Spleen (tissue), 11 donors: Measurements from ENCODE around the gene VSTM2L. TPM values are rescaled to one million over a fixed set of nuclear protein-coding genes. Genes with fewer than 3 reads are reported as not detected.

ENCODE experiments used
- DNase-seq: peaks from one replicate; pipeline ENCODE4 v3.0.0-alpha.2; 2020
- H3K27ac ChIP-seq, 8 donors: fragments of 200-600 bp; sonication (generic) in 7 of 8; 1 replicate in 4 of 8; 2 replicates in 4 of 8; pipeline versions ENCODE4 v1.5.0 to v1.8.0; 2016 to 2021; ENCODE audit warnings: inconsistent platforms in 4 of 8, mild to moderate bottlenecking in 4 of 8, moderate library complexity in 1 of 8
- H3K27me3 ChIP-seq, 7 donors: fragments of 200-600 bp; sonication (generic) in 6 of 7; replicated peaks in 1 of 7; 1 replicate in 4 of 7; 2 replicates in 3 of 7; pipeline versions ENCODE4 v1.5.0 to v1.8.0; 2016 to 2021; ENCODE audit warnings: inconsistent platforms in 3 of 7, mild to moderate bottlenecking in 1 of 7
- H3K36me3 ChIP-seq, 6 donors: fragments of 200-600 bp; sonication (generic) in 5 of 6; 1 replicate in 4 of 6; 2 replicates in 2 of 6; pipeline versions ENCODE4 v1.5.0 to v1.8.0; 2016 to 2021; ENCODE audit warnings: inconsistent platforms in 2 of 6
- H3K4me1 ChIP-seq, 6 donors: fragments of 200-600 bp; sonication (generic) in 5 of 6; 1 replicate in 3 of 6; 2 replicates in 3 of 6; pipeline versions ENCODE4 v1.5.0 to v1.8.0; 2016 to 2021; ENCODE audit warnings: inconsistent platforms in 3 of 6
- H3K4me3 ChIP-seq, 8 donors: fragments of 200-600 bp; sonication (generic) in 7 of 8; 1 replicate in 4 of 8; 2 replicates in 4 of 8; pipeline versions ENCODE4 v1.5.0 to v1.8.0; 2016 to 2021; ENCODE audit warnings: inconsistent platforms in 4 of 8, mild to moderate bottlenecking in 4 of 8, moderate library complexity in 2 of 8
- H3K9me3 ChIP-seq, 8 donors: fragments of 200-600 bp; sonication (generic) in 7 of 8; 1 replicate in 4 of 8; 2 replicates in 4 of 8; pipeline versions ENCODE4 v1.5.0 to v1.8.0; 2016 to 2021; ENCODE audit warnings: inconsistent platforms in 4 of 8
- POLR2A ChIP-seq, 3 donors: fragments of 450-650 bp; IDR thresholded peaks; one replicate each; pipeline ENCODE4 v1.5.1; 2017; ENCODE audit warnings: antibody characterized with exemption in 3 of 3, mild to moderate bottlenecking in 1 of 3
- POLR2AphosphoS5 ChIP-seq, 3 donors: sonication (generic); formaldehyde crosslinking; IDR thresholded peaks; one replicate each; pipeline ENCODE4 v1.5.1; 2017; ENCODE audit warnings: antibody characterized with exemption in 3 of 3
- WGBS, 5 donors: extraction: QIAGEN DNeasy Blood & Tissue Kit in 3 of 5; methylation state at CpG; one replicate each; pipeline versions ENCODE4 v1.1.5 to v1.1.7; 2013 to 2018; 5-methylcytosine and 5-hydroxymethylcytosine counted together
- intact Hi-C: fragments of 100-400 bp; cut with DNase I; formaldehyde crosslinking; loops from one replicate; pipeline ENCODE4 v1.15.0; 2023; ENCODE audit warnings: low total_unique reads
- polyA plus RNA-seq, 3 donors: library from polyadenylated mRNA; stranded (reverse); fragments of 200-250 nt; gene quantifications; one replicate each; pipeline ENCODE4 v1.2.1, GENCODE V29; 2013
- total RNA-seq, 7 donors: library from RNA; depleted of rRNA in 3 of 7; stranded (reverse); fragments of >200 nt in 3 of 7; fragmentation: NEBNext Ultra II Directional in 4 of 7; extraction: Animal tissue kit (Norgen Biotek cat#: 25700) in 4 of 7; gene quantifications; one replicate each; pipeline versions ENCODE4 v1.1.0 to v1.2.1, GENCODE V29; 2016 to 2021
- TF ChIP-seq, protein P1 (sequence below), 11 experiments: fragments of 200-600 bp in 7 of 11; fragments of 450-650 bp in 4 of 11; sonication (generic) in 4 of 11; IDR thresholded peaks in 8 of 11; conservative IDR thresholded peaks in 3 of 11; 1 replicate in 7 of 11; 2 replicates in 4 of 11; pipeline versions ENCODE4 v1.4.0 to v1.8.0; 2016 to 2021; ENCODE audit warnings: antibody characterized with exemption in 11 of 11, inconsistent platforms in 4 of 11, mild to moderate bottlenecking in 1 of 11
- donor health status: healthy with polysubstance abuse.
- donor health status: DM: no; HTN: no; CAD: no; lungs with moderate emphysema.
- donor health status: DM: no; HTN: no; CAD: no.
- donor health status: Bipolar disorder and iron deficiency.
- donor health status: healthy.
- donor health status: DM: no; HTN: no; CAD: no.
- donor health status: DM: yes; HTN: yes; CAD: no.

VSTM2L gene
- total and polyA plus RNA-seq, 10 donors = 1.7 to 88.7 (median 24.6) TPM

DNA sequence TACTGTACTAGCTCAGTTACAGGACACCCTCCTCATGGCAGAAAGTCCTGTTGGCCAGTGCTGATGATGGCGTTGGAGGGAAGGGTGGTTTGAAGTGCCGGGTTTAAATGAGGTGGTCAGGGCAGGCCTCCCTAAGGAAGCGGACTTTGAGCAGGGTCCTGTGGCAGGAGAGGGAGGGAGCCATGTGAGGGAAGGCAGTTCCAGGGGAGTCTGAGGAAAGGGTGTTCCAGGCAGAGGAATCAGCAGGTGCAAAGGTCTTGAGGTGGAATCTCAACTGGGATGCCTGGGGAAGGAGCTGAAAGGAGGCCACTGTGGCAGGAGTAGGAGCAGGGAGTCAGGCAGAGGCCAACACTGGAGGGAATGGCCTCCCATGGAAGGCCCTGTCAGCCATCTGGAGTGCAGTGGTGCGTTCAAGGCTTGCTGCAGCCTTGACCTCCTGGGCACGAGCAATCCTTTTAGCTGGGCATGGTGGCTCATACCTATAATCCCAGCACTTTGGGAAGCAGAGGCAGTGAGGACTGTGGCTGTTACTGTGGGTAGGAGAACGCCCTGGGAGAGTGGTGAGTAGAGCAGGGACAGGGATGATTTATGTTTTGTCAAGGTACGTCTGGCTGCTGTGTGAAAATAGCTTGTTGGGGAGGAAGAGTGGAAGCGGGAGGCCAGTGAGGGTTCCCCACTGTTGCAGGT lies 26.2 kb downstream of the VSTM2L start:
- Histone ChIP-seq H3K36me3 (no peaks in the 10 kb centered on the region), H3K4me1 (peaks cover 0 to 2% (median 0%) of the 10 kb centered on the region in 6 donors), H3K9me3 (no peaks in the 10 kb centered on the region), H3K4me3 (no peak overlapping the region), H3K27me3 (peaks cover 0 to 4% (median 0%) of the 10 kb centered on the region in 7 donors), H3K27ac (no peak overlapping the region)
- no peak for TF ChIP-seq POLR2A (IDR thresholded peaks at IDR 0.05)
- TF ChIP-seq, protein P1, sequence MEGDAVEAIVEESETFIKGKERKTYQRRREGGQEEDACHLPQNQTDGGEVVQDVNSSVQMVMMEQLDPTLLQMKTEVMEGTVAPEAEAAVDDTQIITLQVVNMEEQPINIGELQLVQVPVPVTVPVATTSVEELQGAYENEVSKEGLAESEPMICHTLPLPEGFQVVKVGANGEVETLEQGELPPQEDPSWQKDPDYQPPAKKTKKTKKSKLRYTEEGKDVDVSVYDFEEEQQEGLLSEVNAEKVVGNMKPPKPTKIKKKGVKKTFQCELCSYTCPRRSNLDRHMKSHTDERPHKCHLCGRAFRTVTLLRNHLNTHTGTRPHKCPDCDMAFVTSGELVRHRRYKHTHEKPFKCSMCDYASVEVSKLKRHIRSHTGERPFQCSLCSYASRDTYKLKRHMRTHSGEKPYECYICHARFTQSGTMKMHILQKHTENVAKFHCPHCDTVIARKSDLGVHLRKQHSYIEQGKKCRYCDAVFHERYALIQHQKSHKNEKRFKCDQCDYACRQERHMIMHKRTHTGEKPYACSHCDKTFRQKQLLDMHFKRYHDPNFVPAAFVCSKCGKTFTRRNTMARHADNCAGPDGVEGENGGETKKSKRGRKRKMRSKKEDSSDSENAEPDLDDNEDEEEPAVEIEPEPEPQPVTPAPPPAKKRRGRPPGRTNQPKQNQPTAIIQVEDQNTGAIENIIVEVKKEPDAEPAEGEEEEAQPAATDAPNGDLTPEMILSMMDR (IDR thresholded peaks at IDR 0.05 in 8 of 11, conservative IDR thresholded peaks at IDR 0.05 in 3 of 11) = no peak
- intact Hi-C loops = no loop called here
- no peak for DNase-seq
- 59 to 72% (median 60%) methylated on average over 8 of the region's 8 CpGs for WGBS, 5 donors

DNA sequence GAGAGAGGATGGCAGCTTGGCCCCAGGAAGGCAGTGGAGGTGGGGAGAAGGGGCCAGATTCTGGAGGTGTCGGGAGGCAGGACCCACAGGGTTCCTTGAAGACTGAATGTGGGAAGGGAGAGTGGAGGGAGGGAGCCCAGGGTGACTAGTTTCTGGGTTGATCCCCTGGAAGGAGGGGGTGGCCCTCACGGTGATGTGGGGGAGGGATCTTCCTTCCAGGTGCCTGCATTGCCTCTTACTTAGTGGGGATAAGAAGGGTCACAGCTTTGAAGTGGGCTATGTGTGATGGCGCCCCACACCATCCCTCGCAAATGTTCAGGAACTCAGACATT lies 26.7 kb downstream of the VSTM2L start:
- H3K9me3 ChIP-seq = no peaks in the 10 kb centered on the region
- TF ChIP-seq POLR2AphosphoS5 (IDR thresholded peaks at IDR 0.05) (no peak), POLR2A (IDR thresholded peaks at IDR 0.05) (no peak)
- TF ChIP-seq, protein P1 (IDR thresholded peaks at IDR 0.05 in 8 of 11, conservative IDR thresholded peaks at IDR 0.05 in 3 of 11) = no peak
- peaks cover 0 to 4% (median 0%) of the 10 kb centered on the region in 7 donors for H3K27me3 ChIP-seq
- WGBS, 5 donors = 69 to 80% (median 73%) methylated on average over 4 of the region's 4 CpGs
- intact Hi-C loops = no loop called here
- no peak for DNase-seq
- H3K4me3 ChIP-seq = no peak overlapping the region
- no peaks in the 10 kb centered on the region for H3K36me3 ChIP-seq
- no peak overlapping the region for H3K27ac ChIP-seq
- peaks cover 0 to 7% (median 1%) of the 10 kb centered on the region in 6 donors for H3K4me1 ChIP-seq

DNA sequence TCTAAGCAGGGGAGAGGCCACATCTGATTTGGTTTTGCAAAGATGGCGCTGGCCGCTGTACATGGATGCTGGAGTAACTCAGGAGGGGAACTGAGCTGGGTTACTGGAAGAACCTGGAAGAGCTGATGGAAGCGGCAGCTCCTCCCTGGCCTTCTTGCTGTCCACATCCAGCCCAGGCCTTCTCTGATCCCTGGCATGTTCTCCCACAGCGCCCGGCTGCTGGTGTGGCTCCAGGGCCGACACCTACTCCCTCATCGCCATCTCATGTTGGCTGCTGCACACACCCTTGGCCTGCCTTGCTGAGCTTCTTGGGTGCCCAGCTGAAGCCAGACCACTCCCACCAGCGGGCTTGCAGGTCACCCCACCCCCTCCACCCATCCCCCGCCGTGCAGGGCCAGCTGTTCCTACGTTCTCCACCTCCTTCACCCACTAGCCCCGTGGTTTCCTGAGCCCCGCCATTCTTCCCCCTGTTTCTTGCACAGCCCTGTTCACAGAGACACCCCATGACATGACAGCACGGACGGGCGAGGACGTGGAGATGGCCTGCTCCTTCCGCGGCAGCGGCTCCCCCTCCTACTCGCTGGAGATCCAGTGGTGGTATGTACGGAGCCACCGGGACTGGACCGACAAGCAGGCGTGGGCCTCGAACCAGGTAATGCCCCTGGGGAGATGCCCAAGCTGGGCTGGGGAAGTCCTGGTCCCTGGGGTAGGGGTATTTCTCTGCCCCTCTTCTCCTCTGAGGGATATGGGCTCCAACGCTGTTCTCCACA lies 28.4 kb downstream of the VSTM2L start:
- no peaks in the 10 kb centered on the region for H3K9me3 ChIP-seq
- H3K27ac ChIP-seq = no peak overlapping the region
- DNase-seq = no peak
- TF ChIP-seq POLR2AphosphoS5 (IDR thresholded peaks at IDR 0.05) (no peak), POLR2A (IDR thresholded peaks at IDR 0.05) (no peak)
- TF ChIP-seq, protein P1 (IDR thresholded peaks at IDR 0.05 in 8 of 11, conservative IDR thresholded peaks at IDR 0.05 in 3 of 11) = no peak
- H3K36me3 ChIP-seq = no peaks in the 10 kb centered on the region
- H3K4me3 ChIP-seq = no peak overlapping the region
- intact Hi-C loops = no loop called here
- peaks cover 0 to 4% (median 0%) of the 10 kb centered on the region in 7 donors for H3K27me3 ChIP-seq
- WGBS, 5 donors = 75 to 80% (median 77%) methylated on average over 27 of the region's 27 CpGs
- peaks cover 0 to 19% (median 9%) of the 10 kb centered on the region in 6 donors for H3K4me1 ChIP-seq

DNA sequence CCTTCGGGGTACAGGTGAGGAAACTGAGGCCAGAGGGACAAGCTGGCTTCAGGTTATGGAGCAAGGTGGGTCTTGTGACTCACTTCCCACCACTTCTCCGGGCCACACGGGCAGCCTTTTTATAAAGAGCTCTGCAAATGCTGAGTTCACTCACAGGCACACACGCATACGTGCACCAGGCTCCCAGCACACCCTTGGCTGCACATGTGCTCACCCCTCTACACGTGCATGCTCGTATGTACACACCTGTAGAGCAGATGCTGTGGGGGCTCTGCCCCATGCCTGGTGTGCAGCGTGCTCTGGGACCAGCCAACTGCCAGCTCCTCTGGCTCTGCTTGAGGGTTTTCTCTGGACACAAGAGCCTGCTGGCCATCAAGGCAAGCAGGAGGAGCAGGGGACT lies 29.1 kb downstream of the VSTM2L start:
- peaks cover 0 to 4% (median 0%) of the 10 kb centered on the region in 7 donors for H3K27me3 ChIP-seq
- peaks cover 0 to 19% (median 9%) of the 10 kb centered on the region in 6 donors for H3K4me1 ChIP-seq
- H3K27ac ChIP-seq = no peak overlapping the region
- intact Hi-C loops = no loop called here
- TF ChIP-seq POLR2A (IDR thresholded peaks at IDR 0.05) (no peak), POLR2AphosphoS5 (IDR thresholded peaks at IDR 0.05) (no peak)
- TF ChIP-seq, protein P1 (IDR thresholded peaks at IDR 0.05 in 8 of 11, conservative IDR thresholded peaks at IDR 0.05 in 3 of 11) = no peak
- H3K36me3 ChIP-seq = no peaks in the 10 kb centered on the region
- no peak for DNase-seq
- 84 to 91% (median 87%) methylated on average over 8 of the region's 8 CpGs for WGBS, 5 donors
- H3K4me3 ChIP-seq = no peak overlapping the region
- no peaks in the 10 kb centered on the region for H3K9me3 ChIP-seq
